Measurements from ENCODE around the gene WNT6.

DNA sequence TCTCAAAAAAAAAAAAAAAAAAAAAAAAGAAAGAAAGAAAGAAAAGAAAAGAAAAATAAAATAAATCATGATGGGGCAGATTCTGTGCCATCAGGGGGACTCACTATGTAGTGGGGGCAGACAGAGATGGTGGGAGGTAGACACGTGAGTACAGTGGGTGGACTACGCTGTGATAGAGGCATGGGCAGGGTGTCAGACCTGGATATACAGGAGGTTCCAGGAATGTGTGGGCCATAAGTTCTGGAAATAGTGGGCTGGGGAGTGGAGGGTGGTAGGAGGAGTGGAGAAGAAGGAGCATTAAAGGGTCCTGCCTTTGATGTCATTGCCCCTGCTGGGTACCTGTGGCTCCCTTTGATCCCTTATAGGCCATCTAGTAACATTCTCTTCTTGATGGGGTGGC, 8.8 kb upstream of the WNT6 start:
- no peak for TF ChIP-seq EP300 (IDR thresholded peaks at IDR 0.05)
- TF ChIP-seq, protein P1, sequence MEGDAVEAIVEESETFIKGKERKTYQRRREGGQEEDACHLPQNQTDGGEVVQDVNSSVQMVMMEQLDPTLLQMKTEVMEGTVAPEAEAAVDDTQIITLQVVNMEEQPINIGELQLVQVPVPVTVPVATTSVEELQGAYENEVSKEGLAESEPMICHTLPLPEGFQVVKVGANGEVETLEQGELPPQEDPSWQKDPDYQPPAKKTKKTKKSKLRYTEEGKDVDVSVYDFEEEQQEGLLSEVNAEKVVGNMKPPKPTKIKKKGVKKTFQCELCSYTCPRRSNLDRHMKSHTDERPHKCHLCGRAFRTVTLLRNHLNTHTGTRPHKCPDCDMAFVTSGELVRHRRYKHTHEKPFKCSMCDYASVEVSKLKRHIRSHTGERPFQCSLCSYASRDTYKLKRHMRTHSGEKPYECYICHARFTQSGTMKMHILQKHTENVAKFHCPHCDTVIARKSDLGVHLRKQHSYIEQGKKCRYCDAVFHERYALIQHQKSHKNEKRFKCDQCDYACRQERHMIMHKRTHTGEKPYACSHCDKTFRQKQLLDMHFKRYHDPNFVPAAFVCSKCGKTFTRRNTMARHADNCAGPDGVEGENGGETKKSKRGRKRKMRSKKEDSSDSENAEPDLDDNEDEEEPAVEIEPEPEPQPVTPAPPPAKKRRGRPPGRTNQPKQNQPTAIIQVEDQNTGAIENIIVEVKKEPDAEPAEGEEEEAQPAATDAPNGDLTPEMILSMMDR (IDR thresholded peaks at IDR 0.05) = no peak
- no peak for TF ChIP-seq POLR2A (IDR thresholded peaks at IDR 0.05)
